Anterior cingulate cortex (tissue), 58 donors: Measurements from ENCODE around the gene PSME2.

ENCODE experiments used
- DNase-seq, 58 donors: peaks; one replicate each; lab custom pipeline; 2025; lab: John Stamatoyannopoulos, UW

PSME2 gene

DNA sequence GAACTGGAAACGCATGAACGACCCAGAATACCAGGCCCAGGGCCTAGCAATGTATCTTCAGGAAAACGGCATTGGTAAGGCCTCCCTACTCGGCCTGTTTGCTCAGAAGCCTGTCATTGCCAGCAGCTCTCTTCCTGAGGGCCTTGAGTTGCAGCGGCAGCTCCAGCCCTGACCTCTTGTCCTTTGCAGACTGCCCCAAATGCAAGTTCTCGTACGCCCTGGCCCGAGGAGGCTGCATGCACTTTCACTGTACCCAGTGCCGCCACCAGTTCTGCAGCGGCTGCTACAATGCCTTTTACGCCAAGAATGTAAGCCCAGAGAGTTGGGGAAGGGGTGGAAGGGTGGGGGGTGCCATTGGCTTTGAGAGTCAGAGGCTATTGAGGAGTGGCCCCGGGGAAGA, 10.9 kb upstream of the PSME2 start:
- DNase-seq: no peak

DNA sequence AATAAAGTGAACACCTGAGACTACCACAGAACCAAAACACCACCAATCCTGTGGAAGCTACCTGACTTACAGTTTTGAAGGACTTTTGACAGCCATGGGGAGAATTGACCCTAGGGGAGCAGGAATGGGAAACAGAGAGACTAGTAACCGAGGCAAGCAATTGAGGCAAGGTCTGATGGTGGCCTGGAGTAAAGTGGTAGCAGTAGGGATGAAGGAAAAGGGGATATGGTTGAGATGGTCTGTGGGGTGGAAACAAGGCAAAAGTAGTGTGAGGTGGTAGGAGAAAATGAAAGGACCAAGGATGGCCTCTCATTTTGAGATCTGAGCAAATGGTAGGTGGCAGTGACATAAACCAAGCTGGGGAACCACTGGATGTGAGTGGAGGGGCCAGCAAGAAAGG, 10.4 kb upstream of the PSME2 start:
- no peak for DNase-seq

DNA sequence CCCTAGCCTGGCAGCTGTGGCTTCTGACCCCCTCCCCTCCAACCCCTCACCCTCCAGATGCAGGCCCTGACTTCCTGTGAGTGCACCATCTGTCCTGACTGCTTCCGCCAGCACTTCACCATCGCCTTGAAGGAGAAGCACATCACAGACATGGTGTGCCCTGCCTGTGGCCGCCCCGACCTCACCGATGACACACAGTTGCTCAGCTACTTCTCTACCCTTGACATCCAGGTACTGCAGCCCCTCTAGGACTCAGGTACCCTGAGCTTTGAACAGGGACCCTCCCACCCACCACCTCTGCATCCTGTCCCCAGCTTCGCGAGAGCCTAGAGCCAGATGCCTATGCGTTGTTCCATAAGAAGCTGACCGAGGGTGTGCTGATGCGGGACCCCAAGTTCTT, 8.7 kb upstream of the PSME2 start:
- DNase-seq: no peak

DNA sequence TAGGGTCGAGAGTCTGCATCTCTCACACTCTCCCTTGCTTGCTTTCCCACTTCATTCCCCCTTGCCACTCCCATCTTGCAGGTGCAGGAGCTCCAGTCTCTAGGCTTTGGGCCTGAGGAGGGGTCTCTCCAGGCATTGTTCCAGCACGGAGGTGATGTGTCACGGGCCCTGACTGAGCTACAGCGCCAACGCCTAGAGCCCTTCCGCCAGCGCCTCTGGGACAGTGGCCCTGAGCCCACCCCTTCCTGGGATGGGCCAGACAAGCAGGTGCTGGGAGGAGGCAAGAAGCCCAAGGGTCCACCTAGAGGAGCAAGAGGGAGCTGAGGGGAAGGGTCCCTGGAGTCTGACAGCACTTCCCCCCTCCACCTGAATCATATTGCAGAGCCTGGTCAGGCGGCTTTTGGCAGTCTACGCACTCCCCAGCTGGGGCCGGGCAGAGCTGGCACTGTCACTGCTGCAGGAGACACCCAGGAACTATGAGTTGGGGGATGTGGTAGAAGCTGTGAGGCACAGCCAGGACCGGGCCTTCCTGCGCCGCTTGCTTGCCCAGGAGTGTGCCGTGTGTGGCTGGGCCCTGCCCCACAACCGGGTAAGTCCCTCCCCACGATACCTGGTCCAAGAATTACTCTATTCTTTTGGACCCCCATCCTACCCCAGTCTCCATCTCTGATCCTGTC, 5.1 kb upstream of the PSME2 start:
- DNase-seq: no peak

DNA sequence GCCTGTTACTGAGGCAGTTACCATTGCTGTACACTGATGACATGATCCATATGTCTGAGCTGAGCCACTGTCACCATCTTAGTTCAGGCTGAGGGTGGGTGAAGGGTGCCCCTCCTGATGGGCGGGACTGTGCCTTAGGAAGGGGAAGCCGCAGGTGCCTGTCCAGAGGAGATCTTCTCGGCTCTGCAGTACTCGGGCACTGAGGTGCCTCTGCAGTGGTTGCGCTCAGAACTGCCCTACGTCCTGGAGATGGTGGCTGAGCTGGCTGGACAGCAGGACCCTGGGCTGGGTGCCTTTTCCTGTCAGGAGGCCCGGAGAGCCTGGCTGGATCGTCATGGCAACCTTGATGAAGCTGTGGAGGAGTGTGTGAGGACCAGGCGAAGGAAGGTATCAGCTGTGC, 4.6 kb upstream of the PSME2 start:
- no peak for DNase-seq

- DNase-seq: no peak
Measured at GRCh38 chr14:24150567-24150966, 4.2 kb upstream of the PSME2 start.

GRCh38 chr14:24150061-24150460, 3.7 kb upstream of the PSME2 start:
- no peak for DNase-seq

DNA sequence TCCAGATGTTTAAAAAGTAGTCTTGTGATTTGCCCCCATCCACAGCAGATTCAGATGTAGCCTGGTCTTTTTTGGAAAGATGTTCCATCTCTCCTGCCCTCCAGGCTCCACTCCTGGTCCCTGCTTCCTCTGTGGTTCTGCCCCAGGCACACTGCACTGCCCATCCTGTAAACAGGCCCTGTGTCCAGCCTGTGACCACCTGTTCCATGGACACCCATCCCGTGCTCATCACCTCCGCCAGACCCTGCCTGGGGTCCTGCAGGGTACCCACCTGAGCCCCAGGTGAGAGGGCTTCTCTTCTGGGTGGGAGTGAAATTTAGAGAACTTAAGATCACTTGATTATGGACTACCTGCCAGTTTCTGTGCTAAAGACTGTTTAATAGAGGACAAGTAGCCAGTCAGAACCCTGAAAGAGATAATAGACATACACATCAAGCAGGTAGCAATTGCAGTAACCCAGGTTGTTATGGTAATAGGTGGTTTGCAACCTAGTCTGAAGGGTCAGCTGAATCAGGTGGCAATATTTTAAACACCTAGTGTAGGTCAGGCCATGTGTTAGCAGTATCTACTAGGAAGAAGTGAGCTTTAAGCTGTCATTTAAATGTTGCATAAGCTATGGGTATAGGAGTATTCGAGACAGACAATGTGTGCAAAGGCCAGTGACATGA, 3.0 kb upstream of the PSME2 start:
- no peak for DNase-seq

- peak in 2 of 58 donors; percentile 44 to 53 for DNase-seq
Measured at GRCh38 chr14:24147761-24148428, 1.5 kb upstream of the PSME2 start.

DNA sequence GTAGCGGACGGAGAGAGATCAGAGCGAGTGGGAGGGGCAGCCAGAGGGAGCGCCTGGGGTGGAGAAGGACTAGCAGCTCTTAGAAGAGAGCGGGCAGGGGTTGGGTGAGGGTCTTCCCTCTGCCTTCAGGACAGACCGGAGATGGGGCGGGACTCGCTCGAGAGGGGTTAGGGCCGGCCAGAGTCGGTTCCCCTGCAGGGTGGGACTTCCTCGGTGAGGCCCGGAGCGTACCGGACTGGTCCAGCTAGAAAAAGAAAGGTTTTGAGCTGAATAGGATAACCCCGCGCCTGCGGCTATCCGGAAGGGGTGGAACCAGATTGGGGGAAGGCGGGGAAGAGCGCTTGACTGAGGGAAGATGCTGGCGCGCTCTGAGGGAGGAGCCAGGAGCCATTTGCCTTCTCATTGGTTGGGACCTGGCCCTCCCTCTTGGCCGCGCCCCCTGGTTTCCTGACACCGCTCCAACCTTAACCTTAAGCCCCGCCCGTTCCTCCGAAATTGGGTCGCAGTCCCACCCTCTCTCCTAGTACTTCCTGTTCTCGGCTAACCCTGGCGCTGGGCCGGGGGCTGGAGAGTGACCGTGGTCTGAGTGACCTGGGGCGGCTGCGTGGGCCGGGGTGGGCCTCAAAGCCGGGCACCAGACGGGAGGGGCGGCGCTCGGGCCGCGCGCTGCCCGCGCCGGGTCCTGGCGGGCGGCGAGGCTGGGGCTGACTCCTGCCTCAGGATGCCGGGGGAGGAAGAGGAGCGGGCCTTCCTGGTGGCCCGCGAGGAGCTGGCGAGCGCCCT, 759 bp upstream of the PSME2 start, which contains the start of gene RNF31:
TSS of gene RNF31 (plus strand) at position 521 of the 783 bp plus-strand sequence. CDS start at position 722, 201 bp downstream.
- peak; percentile 73 to 98 (median 96) for DNase-seq

GRCh38 chr14:24145690-24146452, 539 bp downstream of the PSME2 start:
- no peak for DNase-seq

DNA sequence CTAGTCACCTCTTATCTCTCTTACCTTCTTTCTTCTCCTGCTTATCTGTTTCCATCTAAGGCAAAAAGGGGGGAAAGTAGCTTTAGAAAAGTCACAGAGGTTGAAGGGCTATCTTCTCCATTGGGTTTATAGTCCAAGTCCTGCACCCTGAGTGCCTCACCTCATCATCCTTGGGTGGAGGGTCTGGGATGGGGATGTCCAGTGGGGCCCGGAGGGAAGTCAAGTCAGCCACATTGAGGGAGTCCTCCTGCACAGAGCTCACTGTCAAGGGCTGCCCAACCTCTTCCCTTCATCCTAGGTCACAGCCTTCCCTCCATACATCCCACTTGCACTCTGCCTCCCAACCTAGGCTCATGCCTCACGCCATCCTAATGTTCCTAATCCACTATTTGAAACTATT, 1.2 kb downstream of the PSME2 start:
- no peak for DNase-seq

- no peak for DNase-seq
Measured at GRCh38 chr14:24144451-24144850, 2.0 kb downstream of the PSME2 start.

GRCh38 chr14:24143511-24143910, 2.9 kb downstream of the PSME2 start:
- DNase-seq: no peak

- peak; percentile 85 to 100 (median 99) for DNase-seq
Measured at GRCh38 chr14:24141097-24141880, 5.1 kb downstream of the PSME2 start, which contains the start of gene EMC9. Gene EMC9, minus strand, starts transcription at chr14:24141591. Its CDS starts 287 bp downstream, at chr14:24141304.

DNA sequence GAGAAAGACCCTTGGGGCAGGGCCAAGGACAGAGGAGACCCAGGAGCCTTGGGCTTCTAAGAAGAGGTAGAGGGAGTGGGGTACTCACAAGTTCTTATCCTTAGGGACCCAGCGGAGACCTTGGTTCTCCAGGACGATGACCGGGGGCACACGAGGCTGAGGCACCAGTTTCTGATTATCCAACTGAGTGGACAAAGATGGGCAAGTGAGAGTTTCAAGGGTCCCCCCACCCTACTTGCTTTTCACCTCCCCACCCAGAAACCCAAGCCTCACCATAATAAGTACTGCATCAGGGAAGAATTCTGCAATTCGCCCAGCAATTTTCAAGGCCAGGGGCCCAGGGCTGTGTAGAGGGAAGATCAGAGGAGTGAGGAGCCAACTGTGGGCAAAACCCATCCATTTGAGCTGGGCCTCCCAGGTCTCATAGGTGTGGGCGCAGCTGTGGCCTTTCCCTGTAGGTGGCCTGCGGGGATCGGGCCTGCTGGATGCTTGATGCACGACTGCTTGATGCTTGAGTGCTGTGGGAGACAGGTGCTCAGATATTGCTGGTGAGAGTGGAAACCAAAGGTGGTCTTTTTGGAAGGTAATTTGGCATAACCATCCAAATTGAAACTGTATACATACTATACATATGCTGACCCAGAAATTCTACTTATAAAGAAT, 7.0 kb downstream of the PSME2 start:
- DNase-seq: no peak

DNA sequence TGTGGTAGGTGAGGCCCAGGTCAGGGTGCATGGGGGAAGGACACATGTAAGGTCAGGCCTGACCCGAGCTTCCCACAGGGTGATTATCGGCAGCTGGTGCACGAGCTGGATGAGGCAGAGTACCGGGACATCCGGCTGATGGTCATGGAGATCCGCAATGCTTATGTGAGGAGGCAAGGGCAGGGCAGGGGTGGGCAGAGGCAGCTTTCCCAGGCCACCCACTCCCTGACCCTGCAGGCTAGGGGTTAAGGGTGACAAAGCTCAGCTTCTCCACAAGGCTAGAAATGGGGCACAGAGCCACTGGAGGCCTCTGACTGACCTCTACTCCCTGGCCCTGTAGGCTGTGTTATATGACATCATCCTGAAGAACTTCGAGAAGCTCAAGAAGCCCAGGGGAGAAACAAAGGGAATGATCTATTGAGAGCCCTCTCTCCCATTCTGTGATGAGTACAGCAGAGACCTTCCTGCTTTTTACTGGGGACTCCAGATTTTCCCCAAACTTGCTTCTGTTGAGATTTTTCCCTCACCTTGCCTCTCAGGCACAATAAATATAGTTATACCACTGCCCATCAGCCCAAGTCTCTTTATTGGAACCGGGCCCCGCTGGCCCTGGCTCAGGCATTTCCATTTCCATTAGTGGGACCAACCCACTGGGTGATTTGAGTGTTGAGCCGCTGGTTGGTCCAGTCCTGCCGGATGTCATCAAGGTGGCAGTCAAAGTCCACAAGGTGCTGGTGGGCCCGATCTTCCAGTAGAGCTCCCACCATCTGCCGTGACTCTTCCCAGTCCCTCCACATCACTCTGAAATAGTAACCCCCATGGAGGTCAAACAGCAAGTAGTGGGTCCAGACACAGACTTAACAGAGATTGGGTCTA, 7.8 kb downstream of the PSME2 start:
- no peak for DNase-seq
